Measurements from ENCODE around the gene MRPL50. TPM values are rescaled to one million over a fixed set of nuclear protein-coding genes. Genes with fewer than 3 reads are reported as not detected.

The MRPL50 gene
- total RNA-seq, 6 experiments from 2014 or later, result 4.6 to 8.7 (median 6.7) TPM

DNA sequence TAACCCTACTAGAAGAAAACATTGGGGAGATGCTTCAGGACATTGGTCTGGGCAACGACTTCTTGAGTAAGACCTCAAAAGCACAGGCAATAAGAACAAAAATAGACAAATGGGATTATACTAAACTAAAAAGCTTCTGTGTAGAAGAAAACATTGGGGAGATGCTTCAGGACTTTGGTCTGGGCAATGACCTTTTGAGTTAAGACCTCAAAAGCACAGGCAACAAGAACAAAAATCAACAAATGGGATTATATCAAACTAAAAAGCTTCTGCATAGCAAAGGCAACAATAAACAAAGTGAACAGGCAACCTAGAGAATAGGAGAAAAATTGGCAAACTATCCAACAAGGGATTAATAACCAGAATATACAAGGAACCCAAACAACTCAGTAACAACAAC, 3.7 kb downstream of the MRPL50 start:
- DNase-seq (no peak), ATAC-seq (no peak)
- Histone ChIP-seq H3K4me1 (peaks cover 0 to 29% (median 3%) of the 10 kb centered on the region in 4 donors), H3K27me3 (no peaks in the 10 kb centered on the region), H3K36me3 (peaks cover 0 to 9% (median 3%) of the 10 kb centered on the region in 4 donors), H3K9me3 (no peaks in the 10 kb centered on the region), H3K4me3 (no peak overlapping the region), H3K27ac (no peak overlapping the region)
- 77% methylated on average over 1 of the region's 1 CpG for WGBS (ENCODE audit: insufficient coverage, low coverage, low lambda C conversion rate, missing lambda C conversion rate)
- intact Hi-C loops (cut with DNase I), result no loop called here
- TF ChIP-seq, protein P1, sequence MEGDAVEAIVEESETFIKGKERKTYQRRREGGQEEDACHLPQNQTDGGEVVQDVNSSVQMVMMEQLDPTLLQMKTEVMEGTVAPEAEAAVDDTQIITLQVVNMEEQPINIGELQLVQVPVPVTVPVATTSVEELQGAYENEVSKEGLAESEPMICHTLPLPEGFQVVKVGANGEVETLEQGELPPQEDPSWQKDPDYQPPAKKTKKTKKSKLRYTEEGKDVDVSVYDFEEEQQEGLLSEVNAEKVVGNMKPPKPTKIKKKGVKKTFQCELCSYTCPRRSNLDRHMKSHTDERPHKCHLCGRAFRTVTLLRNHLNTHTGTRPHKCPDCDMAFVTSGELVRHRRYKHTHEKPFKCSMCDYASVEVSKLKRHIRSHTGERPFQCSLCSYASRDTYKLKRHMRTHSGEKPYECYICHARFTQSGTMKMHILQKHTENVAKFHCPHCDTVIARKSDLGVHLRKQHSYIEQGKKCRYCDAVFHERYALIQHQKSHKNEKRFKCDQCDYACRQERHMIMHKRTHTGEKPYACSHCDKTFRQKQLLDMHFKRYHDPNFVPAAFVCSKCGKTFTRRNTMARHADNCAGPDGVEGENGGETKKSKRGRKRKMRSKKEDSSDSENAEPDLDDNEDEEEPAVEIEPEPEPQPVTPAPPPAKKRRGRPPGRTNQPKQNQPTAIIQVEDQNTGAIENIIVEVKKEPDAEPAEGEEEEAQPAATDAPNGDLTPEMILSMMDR (IDR thresholded peaks at IDR 0.05), result no peak
- no peak for TF ChIP-seq POLR2A (IDR thresholded peaks at IDR 0.05)

DNA sequence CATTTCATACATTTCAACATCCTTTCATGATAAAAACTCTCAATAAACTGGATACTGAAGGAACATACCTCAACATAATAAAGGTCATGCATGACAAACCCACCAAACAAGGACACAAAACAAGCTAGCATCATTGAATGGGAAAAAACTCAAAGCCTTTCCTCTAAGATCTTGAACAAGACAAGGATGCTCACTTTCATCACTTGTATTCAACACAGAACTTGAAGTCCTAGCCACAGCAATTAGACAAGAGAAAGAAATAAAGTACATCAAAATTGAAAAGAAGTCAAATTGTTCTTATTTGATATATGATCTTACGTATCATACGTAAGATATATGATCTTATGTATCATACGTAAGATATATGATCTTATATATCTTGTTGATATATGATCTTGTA, 5.3 kb downstream of the MRPL50 start:
- WGBS (ENCODE audit: insufficient coverage, low coverage, low lambda C conversion rate, missing lambda C conversion rate), result 93% methylated on average over 3 of the region's 3 CpGs
- intact Hi-C loops (cut with DNase I), result no loop called here
- ATAC-seq, result no peak
- no peak for DNase-seq
- no peaks in the 10 kb centered on the region for H3K27me3 ChIP-seq
- no peaks in the 10 kb centered on the region for H3K9me3 ChIP-seq
- H3K27ac ChIP-seq, result no peak overlapping the region
- H3K4me3 ChIP-seq, result no peak overlapping the region
- H3K36me3 ChIP-seq, result peaks cover 0 to 16% (median 8%) of the 10 kb centered on the region in 4 donors
- peaks cover 0 to 29% (median 3%) of the 10 kb centered on the region in 4 donors for H3K4me1 ChIP-seq
- TF ChIP-seq POLR2A (IDR thresholded peaks at IDR 0.05), result no peak
- TF ChIP-seq, protein P1 (IDR thresholded peaks at IDR 0.05), result no peak

DNA sequence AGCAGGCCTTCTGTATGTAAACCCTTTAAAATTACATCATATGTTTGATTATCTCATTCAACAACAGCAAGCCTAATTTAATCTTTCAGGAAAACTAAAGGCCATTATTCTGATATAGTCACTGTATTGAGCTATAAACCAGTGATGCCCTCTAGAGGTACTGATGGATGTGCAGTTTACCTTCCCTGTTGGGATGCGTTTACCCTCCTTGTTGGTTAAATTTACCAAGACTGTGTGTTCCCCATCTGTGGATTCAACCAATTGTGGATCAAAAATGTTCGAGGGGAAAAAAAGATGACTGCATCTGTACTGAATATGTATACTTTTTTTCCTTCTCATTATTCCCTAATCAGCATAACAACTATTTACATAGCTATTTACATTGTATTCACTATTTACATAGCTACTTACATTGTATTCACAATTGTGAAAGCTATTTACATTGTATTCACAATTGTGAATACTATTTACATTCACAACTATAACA, 9.9 kb downstream of the MRPL50 start:
- intact Hi-C loops (cut with DNase I), result no loop called here
- Histone ChIP-seq H3K4me3 (no peak overlapping the region), H3K9me3 (no peaks in the 10 kb centered on the region), H3K27ac (peak overlapping the region in 2 of 3 donors; percentile 7 to 57), H3K27me3 (no peaks in the 10 kb centered on the region), H3K36me3 (peaks cover 0 to 16% (median 8%) of the 10 kb centered on the region in 4 donors), H3K4me1 (peaks cover 0 to 7% (median 0%) of the 10 kb centered on the region in 4 donors)
- DNase-seq (no peak), ATAC-seq (peak; percentile 70 to 83 (median 74))
- WGBS (ENCODE audit: insufficient coverage, low coverage, low lambda C conversion rate, missing lambda C conversion rate), result 30% methylated on average over 2 of the region's 2 CpGs
- TF ChIP-seq POLR2A (IDR thresholded peaks at IDR 0.05), result no peak
- TF ChIP-seq, protein P1 (IDR thresholded peaks at IDR 0.05), result peak; percentile 40 to 54 (median 50)

DNA sequence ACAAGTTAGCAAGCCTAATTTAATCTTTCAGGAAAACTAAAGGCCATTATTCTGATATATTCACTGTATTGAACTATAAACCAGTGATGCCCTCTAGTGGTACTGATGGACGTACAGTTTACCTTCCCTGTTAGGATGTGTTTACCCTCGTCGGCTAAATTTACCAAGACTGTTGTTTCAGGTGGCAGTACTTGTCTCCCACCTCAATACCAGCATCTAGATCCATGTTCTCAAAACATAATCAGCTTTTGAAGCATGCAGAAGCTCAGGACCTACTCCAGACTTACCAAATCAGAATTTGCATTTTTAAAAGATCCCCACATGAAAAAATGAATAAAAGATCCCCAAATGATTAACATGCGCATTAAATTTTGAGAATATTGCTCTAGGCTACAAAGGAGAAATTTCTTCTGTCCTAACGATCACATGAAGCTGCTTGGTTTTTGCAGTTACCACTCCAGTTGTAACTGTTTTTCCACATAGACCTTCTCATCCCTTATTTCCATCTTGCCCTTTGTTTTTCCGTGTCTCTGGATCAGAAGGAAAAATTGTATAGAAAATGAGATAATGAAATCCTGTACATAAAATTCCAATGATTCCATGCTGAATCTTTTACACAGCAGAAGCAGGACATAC, 10.4 kb downstream of the MRPL50 start:
- Histone ChIP-seq H3K9me3 (no peaks in the 10 kb centered on the region), H3K4me3 (no peak overlapping the region), H3K36me3 (peaks cover 0 to 16% (median 8%) of the 10 kb centered on the region in 4 donors), H3K27me3 (no peaks in the 10 kb centered on the region), H3K4me1 (peaks cover 0 to 7% (median 0%) of the 10 kb centered on the region in 4 donors), H3K27ac (peak overlapping the region in 2 of 3 donors; percentile 7 to 57)
- DNase-seq (no peak), ATAC-seq (peak; percentile 81 to 94 (median 83))
- intact Hi-C loops (cut with DNase I), result no loop called here
- 44% methylated on average over 6 of the region's 6 CpGs for WGBS (ENCODE audit: insufficient coverage, low coverage, low lambda C conversion rate, missing lambda C conversion rate)
- TF ChIP-seq, protein P1 (IDR thresholded peaks at IDR 0.05), result peak; percentile 54 to 70 (median 68)
- no peak for TF ChIP-seq POLR2A (IDR thresholded peaks at IDR 0.05)

Measured in right lobe of liver (tissue), 6 donors.